GM21360 (cell line): ENCODE data around the gene CD96.
"Not testable (repeated sequence)": the region's sequence is repeated elsewhere in the genome, so short reads cannot be mapped to it uniquely, and the experiment has no call there.

Experiments used
- ATAC-seq: cut with Tn5 transposase; IDR thresholded peaks from one replicate; pipeline ENCODE4 v1.9.1; 2021; ENCODE audit warnings: mild to moderate bottlenecking, moderate library complexity; ENCODE audit not compliant: unreplicated experiment

CD96 gene

GRCh38 chr3:111617912-111618601 lies 76.1 kb downstream of the CD96 start:
- no peak for ATAC-seq

GRCh38 chr3:111618945-111619344 lies 76.9 kb downstream of the CD96 start:
- no peak for ATAC-seq

GRCh38 chr3:111619833-111620232 lies 77.8 kb downstream of the CD96 start:
- ATAC-seq: no peak

GRCh38 chr3:111621535-111621934 lies 79.5 kb downstream of the CD96 start:
- ATAC-seq: no peak

GRCh38 chr3:111627092-111627491 lies 85.1 kb downstream of the CD96 start:
- ATAC-seq: no peak

- ATAC-seq: not testable (repeated sequence)
Observed at GRCh38 chr3:111629018-111629417, 87.0 kb downstream of the CD96 start.

GRCh38 chr3:111630638-111631037 lies 88.6 kb downstream of the CD96 start:
- not testable (repeated sequence) for ATAC-seq

- ATAC-seq: no peak
Observed at GRCh38 chr3:111635403-111635802, 93.4 kb downstream of the CD96 start.

- no peak for ATAC-seq
Observed at GRCh38 chr3:111636366-111636885, 94.4 kb downstream of the CD96 start.

- ATAC-seq: no peak
Observed at GRCh38 chr3:111639316-111639715, 97.3 kb downstream of the CD96 start.

- ATAC-seq: no peak
Observed at GRCh38 chr3:111648991-111649579, 107.1 kb downstream of the CD96 start.

GRCh38 chr3:111650378-111651275 lies 108.6 kb downstream of the CD96 start:
- no peak for ATAC-seq

GRCh38 chr3:111652492-111653180 lies 110.6 kb downstream of the CD96 start:
- ATAC-seq: no peak

- ATAC-seq: no peak
Observed at GRCh38 chr3:111653766-111654165, 111.8 kb downstream of the CD96 start.

- no peak for ATAC-seq
Observed at GRCh38 chr3:111662012-111662411, 120.0 kb downstream of the CD96 start.

GRCh38 chr3:111662907-111663306 lies 120.9 kb downstream of the CD96 start:
- ATAC-seq: no peak

GRCh38 chr3:111666041-111666735 lies 124.2 kb downstream of the CD96 start:
- ATAC-seq: no peak

- ATAC-seq: no peak
Observed at GRCh38 chr3:111667170-111667569, 125.2 kb downstream of the CD96 start.

- ATAC-seq: peak; percentile 98
Observed at GRCh38 chr3:111667621-111668239, 125.7 kb downstream of the CD96 start.

GRCh38 chr3:111668326-111668725 lies 126.3 kb downstream of the CD96 start:
- no peak for ATAC-seq
